ENCODE measurements around the gene MYLK4. TPM values are rescaled to one million over a fixed set of nuclear protein-coding genes. Genes with fewer than 3 reads are reported as not detected.

The MYLK4 gene
- total RNA-seq, 2 experiments from 2014 or later, result 0.10 to 0.21 TPM

- Mint-ChIP-seq H3K27me3 (no peaks in the 10 kb centered on the region), H3K27ac (no peak overlapping the region), H3K4me1 (peaks cover 5% of the 10 kb centered on the region), H3K9me3 (no peaks in the 10 kb centered on the region), H3K36me3 (no peaks in the 10 kb centered on the region), H3K4me3 (no peak overlapping the region)
- DNase-seq, result no peak
Observed at GRCh38 chr6:2687456-2687855, 63.3 kb downstream of the MYLK4 start.

GRCh38 chr6:2686515-2686914 is 64.2 kb downstream of the MYLK4 start:
- Mint-ChIP-seq H3K9me3 (no peaks in the 10 kb centered on the region), H3K27me3 (no peaks in the 10 kb centered on the region), H3K36me3 (no peaks in the 10 kb centered on the region), H3K4me3 (no peak overlapping the region), H3K4me1 (peaks cover 4% of the 10 kb centered on the region), H3K27ac (no peak overlapping the region)
- DNase-seq, result no peak

- Mint-ChIP-seq H3K9me3 (no peaks in the 10 kb centered on the region), H3K36me3 (no peaks in the 10 kb centered on the region), H3K27me3 (no peaks in the 10 kb centered on the region), H3K4me1 (no peaks in the 10 kb centered on the region), H3K27ac (no peak overlapping the region), H3K4me3 (no peak overlapping the region)
- no peak for DNase-seq
Observed at GRCh38 chr6:2684766-2685754, 65.7 kb downstream of the MYLK4 start.

- no peak overlapping the region for H3K4me3 Mint-ChIP-seq
Observed at GRCh38 chr6:2684103-2684749, 66.5 kb downstream of the MYLK4 start.

GRCh38 chr6:2680264-2680922 is 70.3 kb downstream of the MYLK4 start:
- no peaks in the 10 kb centered on the region for H3K27me3 Mint-ChIP-seq
- DNase-seq, result no peak
- no peak overlapping the region for H3K27ac Mint-ChIP-seq
- no peaks in the 10 kb centered on the region for H3K36me3 Mint-ChIP-seq
- no peak overlapping the region for H3K4me3 Mint-ChIP-seq
- H3K4me1 Mint-ChIP-seq, result no peaks in the 10 kb centered on the region
- H3K9me3 Mint-ChIP-seq, result no peaks in the 10 kb centered on the region

More at GRCh38 chr6:2684103-2684749, 66.5 kb downstream of the MYLK4 start:
- DNase-seq, result no peak
- Mint-ChIP-seq H3K4me1 (no peaks in the 10 kb centered on the region), H3K9me3 (no peaks in the 10 kb centered on the region), H3K27ac (no peak overlapping the region), H3K36me3 (no peaks in the 10 kb centered on the region), H3K27me3 (no peaks in the 10 kb centered on the region)

GRCh38 chr6:2677080-2677593 is 73.6 kb downstream of the MYLK4 start:
- H3K27me3 Mint-ChIP-seq, result no peaks in the 10 kb centered on the region
- no peak overlapping the region for H3K27ac Mint-ChIP-seq
- no peaks in the 10 kb centered on the region for H3K4me1 Mint-ChIP-seq
- no peak overlapping the region for H3K4me3 Mint-ChIP-seq
- no peaks in the 10 kb centered on the region for H3K36me3 Mint-ChIP-seq
- H3K9me3 Mint-ChIP-seq, result no peaks in the 10 kb centered on the region
- DNase-seq, result no peak

GRCh38 chr6:2676048-2676447 is 74.7 kb downstream of the MYLK4 start:
- no peak for DNase-seq
- H3K4me3 Mint-ChIP-seq, result no peak overlapping the region
- H3K27me3 Mint-ChIP-seq, result no peaks in the 10 kb centered on the region
- no peaks in the 10 kb centered on the region for H3K4me1 Mint-ChIP-seq
- no peaks in the 10 kb centered on the region for H3K36me3 Mint-ChIP-seq
- no peaks in the 10 kb centered on the region for H3K9me3 Mint-ChIP-seq
- no peak overlapping the region for H3K27ac Mint-ChIP-seq

GRCh38 chr6:2674857-2675256 is 75.9 kb downstream of the MYLK4 start:
- no peak for DNase-seq
- H3K36me3 Mint-ChIP-seq, result no peaks in the 10 kb centered on the region
- no peak overlapping the region for H3K27ac Mint-ChIP-seq
- H3K4me1 Mint-ChIP-seq, result no peaks in the 10 kb centered on the region
- no peaks in the 10 kb centered on the region for H3K27me3 Mint-ChIP-seq
- H3K4me3 Mint-ChIP-seq, result no peak overlapping the region
- no peaks in the 10 kb centered on the region for H3K9me3 Mint-ChIP-seq

GRCh38 chr6:2669067-2669700 is 81.5 kb downstream of the MYLK4 start:
- no peaks in the 10 kb centered on the region for H3K4me1 Mint-ChIP-seq
- H3K27ac Mint-ChIP-seq, result no peak overlapping the region
- no peaks in the 10 kb centered on the region for H3K9me3 Mint-ChIP-seq
- no peaks in the 10 kb centered on the region for H3K27me3 Mint-ChIP-seq
- no peak for DNase-seq
- no peak overlapping the region for H3K4me3 Mint-ChIP-seq
- H3K36me3 Mint-ChIP-seq, result no peaks in the 10 kb centered on the region

GRCh38 chr6:2667617-2668016 is 83.1 kb downstream of the MYLK4 start:
- DNase-seq, result no peak
- no peak overlapping the region for H3K4me3 Mint-ChIP-seq
- peaks cover 6% of the 10 kb centered on the region for H3K9me3 Mint-ChIP-seq
- H3K27ac Mint-ChIP-seq, result no peak overlapping the region
- H3K4me1 Mint-ChIP-seq, result peaks cover 5% of the 10 kb centered on the region
- H3K36me3 Mint-ChIP-seq, result no peaks in the 10 kb centered on the region
- H3K27me3 Mint-ChIP-seq, result no peaks in the 10 kb centered on the region

- DNase-seq, result no peak
- Mint-ChIP-seq H3K36me3 (no peaks in the 10 kb centered on the region), H3K9me3 (peaks cover 6% of the 10 kb centered on the region), H3K27me3 (no peaks in the 10 kb centered on the region), H3K4me1 (peaks cover 5% of the 10 kb centered on the region), H3K4me3 (no peak overlapping the region), H3K27ac (no peak overlapping the region)
Observed at GRCh38 chr6:2666906-2667575, 83.7 kb downstream of the MYLK4 start.

- H3K27ac Mint-ChIP-seq, result no peak overlapping the region
- DNase-seq, result no peak
- H3K9me3 Mint-ChIP-seq, result peaks cover 6% of the 10 kb centered on the region
- peaks cover 5% of the 10 kb centered on the region for H3K4me1 Mint-ChIP-seq
- H3K27me3 Mint-ChIP-seq, result no peaks in the 10 kb centered on the region
- H3K36me3 Mint-ChIP-seq, result no peaks in the 10 kb centered on the region
- no peak overlapping the region for H3K4me3 Mint-ChIP-seq
Observed at GRCh38 chr6:2665146-2666070, 85.3 kb downstream of the MYLK4 start.

GRCh38 chr6:2663123-2663522 is 87.6 kb downstream of the MYLK4 start:
- no peak overlapping the region for H3K4me3 Mint-ChIP-seq
- H3K4me1 Mint-ChIP-seq, result peaks cover 10% of the 10 kb centered on the region
- H3K36me3 Mint-ChIP-seq, result no peaks in the 10 kb centered on the region
- no peak overlapping the region for H3K27ac Mint-ChIP-seq
- DNase-seq, result no peak
- peaks cover 6% of the 10 kb centered on the region for H3K9me3 Mint-ChIP-seq
- H3K27me3 Mint-ChIP-seq, result no peaks in the 10 kb centered on the region
